GM13977 (cell line): ENCODE results near the gene ENDOU.

Source experiments
- DNase-seq: peaks from one replicate; pipeline ENCODE4 v3.0.0; 2012; ENCODE audit warnings: low spot score
- CTCF ChIP-seq: IDR thresholded peaks from 2 replicates; pipeline ENCODE4 v1.5.1; 2012; ENCODE audit warnings: mild to moderate bottlenecking, control low read depth; ENCODE audit not compliant: insufficient read depth; ENCODE audit errors: extremely low read depth, missing control alignments
- in situ Hi-C: fragments of 300-500 bp; cut with MboI; formaldehyde crosslinking; loops from one replicate; pipeline ENCODE4 v1.12.0; 2022; ENCODE audit warnings: low sequenced_read_pairs, low pct_unique_long_range_greater_than_20kb, mixed read lengths, inconsistent platforms; ENCODE audit not compliant: unreplicated experiment

The ENDOU gene

GRCh38 chr12:47715877-47716548 lies 9.3 kb downstream of the ENDOU start:
- DNase-seq: no peak
- in situ Hi-C loops: loop anchor here (10.0 kb wide), 2 partner anchors 59 to 129 kb away; partner anchors contain the start of gene SLC48A1
- TF ChIP-seq CTCF: no peak

DNA sequence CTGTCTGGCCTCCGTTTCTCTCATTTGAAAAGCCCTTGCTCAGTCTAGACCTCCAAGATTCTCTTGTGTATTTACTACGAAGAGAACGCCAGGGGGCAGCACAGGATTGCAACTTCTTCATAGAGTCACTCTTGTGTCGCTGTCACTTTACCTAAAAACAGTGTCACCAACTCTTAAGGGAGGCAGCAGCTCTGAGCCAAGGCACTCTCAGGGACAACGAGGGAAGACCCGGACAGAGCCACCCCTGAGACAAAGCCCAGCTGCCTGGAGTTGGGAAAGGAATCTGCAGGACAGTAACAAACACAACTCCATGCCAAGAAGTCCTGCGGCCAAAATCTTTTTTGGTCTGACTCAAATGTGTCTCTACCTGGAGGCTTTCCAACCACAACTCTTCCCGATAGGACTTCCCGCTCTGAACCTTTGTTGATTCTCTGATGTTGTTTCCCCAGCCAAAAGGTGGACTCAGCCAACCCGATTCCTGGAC lies 9.9 kb downstream of the ENDOU start:
- TF ChIP-seq CTCF: peak; percentile 74
- in situ Hi-C loops: loop anchor here (10.0 kb wide), 2 partner anchors 59 to 129 kb away; partner anchors contain the start of gene SLC48A1

DNA sequence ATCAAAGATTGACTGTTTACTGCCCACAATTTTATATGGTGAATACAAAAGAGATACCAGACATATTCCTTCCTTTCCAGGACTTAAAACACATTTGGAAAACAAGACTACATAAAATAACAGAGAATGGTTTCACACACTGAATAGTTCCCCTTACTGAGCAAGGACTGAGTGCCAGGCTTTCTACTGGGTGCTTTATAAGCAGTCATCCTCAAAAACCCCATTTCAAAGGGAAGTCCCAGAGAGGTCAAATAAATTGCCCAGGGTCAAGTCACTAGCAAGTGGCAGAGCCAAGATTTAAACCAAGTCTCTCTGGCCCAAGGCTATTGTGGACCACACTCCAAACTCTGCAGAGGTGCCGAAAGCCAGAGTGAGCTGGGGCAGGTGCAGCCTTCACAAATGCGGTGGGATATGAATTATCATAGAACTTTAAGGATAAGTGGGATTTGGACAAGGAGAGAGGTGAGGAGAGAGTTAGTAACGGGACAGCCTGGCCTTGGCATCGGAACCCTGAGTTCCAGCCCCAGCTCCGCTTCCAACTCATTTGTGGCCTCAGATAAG lies 10.4 kb downstream of the ENDOU start:
- TF ChIP-seq CTCF: no peak
- no peak for DNase-seq
- in situ Hi-C loops: loop anchor here (10.0 kb wide), 2 partner anchors 60 to 130 kb away; partner anchors contain the start of gene SLC48A1

More for the DNA sequence above, 9.9 kb downstream of the ENDOU start:
- DNase-seq: peak; percentile 77

DNA sequence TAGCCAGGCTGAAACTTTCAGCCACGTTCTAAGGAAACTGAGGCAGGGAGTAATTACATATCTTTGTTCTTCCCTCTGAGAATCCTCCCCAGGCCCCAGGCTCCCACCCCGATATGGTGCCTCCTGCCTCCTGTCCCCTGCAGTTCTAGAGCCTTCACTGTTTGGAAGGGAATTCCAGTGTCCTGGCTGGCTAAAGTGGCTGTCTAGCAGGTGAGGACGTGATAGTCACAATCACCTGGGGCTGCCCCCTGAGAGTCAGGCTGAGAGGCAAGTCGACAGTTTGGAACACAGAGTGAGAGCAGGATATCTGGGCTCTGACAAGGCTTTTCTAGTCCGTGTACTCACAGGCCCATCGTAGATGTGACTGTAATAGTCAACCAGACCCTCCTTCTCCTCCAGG lies 13.1 kb downstream of the ENDOU start:
- no peak for TF ChIP-seq CTCF
- in situ Hi-C loops: loop anchor here (10.0 kb wide), 2 partner anchors 63 to 133 kb away; partner anchors contain the start of gene SLC48A1
- DNase-seq: no peak

- DNase-seq: no peak
- in situ Hi-C loops: loop anchor here (10.0 kb wide), 2 partner anchors 63 to 133 kb away; partner anchors contain the start of gene SLC48A1
- no peak for TF ChIP-seq CTCF
These were observed 13.8 kb downstream of the ENDOU start for GRCh38 chr12:47711448-47711847.

- DNase-seq: no peak
- TF ChIP-seq CTCF: no peak
- in situ Hi-C loops: loop anchor here (10.0 kb wide), 2 partner anchors 65 to 135 kb away; partner anchors contain the start of gene SLC48A1
These were observed 15.0 kb downstream of the ENDOU start for GRCh38 chr12:47710278-47710677.
